Adrenal gland (tissue), 5 donors: Measurements from ENCODE around the gene CCDC61.

Experiments
- POLR2A ChIP-seq, 2 donors: fragments of 450-650 bp; IDR thresholded peaks; one replicate each; pipeline ENCODE4 v1.6.1; 2017; ENCODE audit warnings: antibody characterized with exemption in 2 of 2, mild to moderate bottlenecking in 2 of 2, moderate library complexity in 1 of 2
- TF ChIP-seq, protein P1 (sequence below), 6 experiments: fragments of 450-650 bp in 4 of 6; fragments of 200-600 bp in 2 of 6; sonication (generic) in 1 of 6; IDR thresholded peaks; 1 replicate in 5 of 6; 2 replicates in 1 of 6; pipeline versions ENCODE4 v1.5.1 to v1.8.0; 2016 to 2021; ENCODE audit warnings: antibody characterized with exemption in 6 of 6, mild to moderate bottlenecking in 2 of 6, moderate library complexity in 1 of 6
- donor health status: DM: no; HTN: no; CAD: no.

DNA sequence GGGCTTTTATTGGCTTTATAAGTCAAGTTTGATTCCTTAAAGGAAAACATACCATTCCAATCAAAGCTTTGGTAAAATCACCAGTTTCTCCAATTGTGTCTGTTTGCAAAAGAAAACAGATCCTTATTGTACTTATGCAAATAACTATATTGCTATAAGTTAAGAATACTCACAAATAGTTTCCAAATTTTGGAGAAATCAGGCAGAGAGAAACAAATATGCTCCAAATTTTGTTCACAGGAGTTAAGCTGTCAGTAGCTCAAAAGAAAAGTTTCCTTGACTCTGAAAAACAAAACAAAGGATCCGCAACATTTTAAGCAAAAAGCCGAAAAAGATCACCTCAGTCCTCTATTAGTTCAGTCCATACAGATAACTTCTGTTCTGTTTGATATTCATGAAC lies 64.7 kb downstream of the CCDC61 start:
- TF ChIP-seq, protein P1, sequence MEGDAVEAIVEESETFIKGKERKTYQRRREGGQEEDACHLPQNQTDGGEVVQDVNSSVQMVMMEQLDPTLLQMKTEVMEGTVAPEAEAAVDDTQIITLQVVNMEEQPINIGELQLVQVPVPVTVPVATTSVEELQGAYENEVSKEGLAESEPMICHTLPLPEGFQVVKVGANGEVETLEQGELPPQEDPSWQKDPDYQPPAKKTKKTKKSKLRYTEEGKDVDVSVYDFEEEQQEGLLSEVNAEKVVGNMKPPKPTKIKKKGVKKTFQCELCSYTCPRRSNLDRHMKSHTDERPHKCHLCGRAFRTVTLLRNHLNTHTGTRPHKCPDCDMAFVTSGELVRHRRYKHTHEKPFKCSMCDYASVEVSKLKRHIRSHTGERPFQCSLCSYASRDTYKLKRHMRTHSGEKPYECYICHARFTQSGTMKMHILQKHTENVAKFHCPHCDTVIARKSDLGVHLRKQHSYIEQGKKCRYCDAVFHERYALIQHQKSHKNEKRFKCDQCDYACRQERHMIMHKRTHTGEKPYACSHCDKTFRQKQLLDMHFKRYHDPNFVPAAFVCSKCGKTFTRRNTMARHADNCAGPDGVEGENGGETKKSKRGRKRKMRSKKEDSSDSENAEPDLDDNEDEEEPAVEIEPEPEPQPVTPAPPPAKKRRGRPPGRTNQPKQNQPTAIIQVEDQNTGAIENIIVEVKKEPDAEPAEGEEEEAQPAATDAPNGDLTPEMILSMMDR (IDR thresholded peaks at IDR 0.05): no peak
- TF ChIP-seq POLR2A (IDR thresholded peaks at IDR 0.05): no peak
